Ishikawa (cell line): ENCODE results near the gene THADA.

Source experiments
- CEBPB ChIP-seq: IDR thresholded peaks from 2 replicates; pipeline ENCODE4 v1.6.1; 2012
- CREB1 ChIP-seq: IDR thresholded peaks from 2 replicates; pipeline ENCODE4 v1.6.1; 2012; ENCODE audit warnings: low read depth
- EGR1 ChIP-seq: IDR thresholded peaks from 2 replicates; pipeline ENCODE4 v1.6.1; 2012
- EP300 ChIP-seq: IDR thresholded peaks from 2 replicates; pipeline ENCODE4 v1.6.1; 2012; ENCODE audit warnings: borderline replicate concordance
- FOXM1 ChIP-seq: IDR thresholded peaks from 2 replicates; pipeline ENCODE4 v1.6.1; 2012; ENCODE audit warnings: low read depth, borderline replicate concordance
- NFIC ChIP-seq: IDR thresholded peaks from 2 replicates; pipeline ENCODE4 v1.6.1; 2012
- RAD21 ChIP-seq: IDR thresholded peaks from 2 replicates; pipeline ENCODE4 v1.6.1; 2012; ENCODE audit warnings: low read depth
- TAF1 ChIP-seq: IDR thresholded peaks from 2 replicates; pipeline ENCODE4 v1.6.1; 2012; ENCODE audit warnings: low read depth, mild to moderate bottlenecking
- TCF12 ChIP-seq: IDR thresholded peaks from 2 replicates; pipeline ENCODE4 v1.6.1; 2012; ENCODE audit warnings: low read depth
- TEAD4 ChIP-seq: IDR thresholded peaks from 2 replicates; pipeline ENCODE4 v1.6.1; 2012
- YY1 ChIP-seq: IDR thresholded peaks from 2 replicates; pipeline ENCODE4 v1.6.1; 2012; ENCODE audit warnings: low read depth
- ZBTB7A ChIP-seq: IDR thresholded peaks from 2 replicates; pipeline ENCODE4 v1.6.1; 2012; ENCODE audit warnings: low read depth
- TF ChIP-seq, protein P1 (sequence below): IDR thresholded peaks from 2 replicates; pipeline ENCODE4 v1.6.1; 2012; ENCODE audit warnings: low read depth, mild to moderate bottlenecking
- TF ChIP-seq, protein P2 (sequence below): IDR thresholded peaks from 2 replicates; pipeline ENCODE4 v1.6.1; 2012
- TF ChIP-seq, protein P3 (sequence below): IDR thresholded peaks from 2 replicates; pipeline ENCODE4 v1.6.1; 2012

THADA gene

DNA sequence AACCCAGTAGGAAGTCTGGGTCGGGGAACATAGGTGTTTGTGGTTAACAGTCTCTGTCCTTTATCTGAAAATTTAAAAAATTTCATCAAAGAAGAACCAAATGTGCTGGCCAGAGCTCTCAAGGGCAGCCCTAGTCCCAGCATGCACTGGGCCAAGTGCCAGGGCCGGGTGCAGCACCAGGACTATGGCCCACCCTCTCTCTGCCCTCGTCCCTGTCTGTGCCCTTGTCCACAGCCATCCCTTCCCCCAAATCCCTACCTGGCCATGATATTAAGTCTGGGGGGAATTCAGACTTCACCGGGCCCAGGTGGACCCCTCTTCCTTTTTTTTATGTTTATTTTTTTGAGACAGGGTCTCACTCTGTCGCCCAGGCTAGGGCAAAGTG, 355.1 kb downstream of the THADA start:
- no peak for TF ChIP-seq CEBPB
- TF ChIP-seq, protein P1, sequence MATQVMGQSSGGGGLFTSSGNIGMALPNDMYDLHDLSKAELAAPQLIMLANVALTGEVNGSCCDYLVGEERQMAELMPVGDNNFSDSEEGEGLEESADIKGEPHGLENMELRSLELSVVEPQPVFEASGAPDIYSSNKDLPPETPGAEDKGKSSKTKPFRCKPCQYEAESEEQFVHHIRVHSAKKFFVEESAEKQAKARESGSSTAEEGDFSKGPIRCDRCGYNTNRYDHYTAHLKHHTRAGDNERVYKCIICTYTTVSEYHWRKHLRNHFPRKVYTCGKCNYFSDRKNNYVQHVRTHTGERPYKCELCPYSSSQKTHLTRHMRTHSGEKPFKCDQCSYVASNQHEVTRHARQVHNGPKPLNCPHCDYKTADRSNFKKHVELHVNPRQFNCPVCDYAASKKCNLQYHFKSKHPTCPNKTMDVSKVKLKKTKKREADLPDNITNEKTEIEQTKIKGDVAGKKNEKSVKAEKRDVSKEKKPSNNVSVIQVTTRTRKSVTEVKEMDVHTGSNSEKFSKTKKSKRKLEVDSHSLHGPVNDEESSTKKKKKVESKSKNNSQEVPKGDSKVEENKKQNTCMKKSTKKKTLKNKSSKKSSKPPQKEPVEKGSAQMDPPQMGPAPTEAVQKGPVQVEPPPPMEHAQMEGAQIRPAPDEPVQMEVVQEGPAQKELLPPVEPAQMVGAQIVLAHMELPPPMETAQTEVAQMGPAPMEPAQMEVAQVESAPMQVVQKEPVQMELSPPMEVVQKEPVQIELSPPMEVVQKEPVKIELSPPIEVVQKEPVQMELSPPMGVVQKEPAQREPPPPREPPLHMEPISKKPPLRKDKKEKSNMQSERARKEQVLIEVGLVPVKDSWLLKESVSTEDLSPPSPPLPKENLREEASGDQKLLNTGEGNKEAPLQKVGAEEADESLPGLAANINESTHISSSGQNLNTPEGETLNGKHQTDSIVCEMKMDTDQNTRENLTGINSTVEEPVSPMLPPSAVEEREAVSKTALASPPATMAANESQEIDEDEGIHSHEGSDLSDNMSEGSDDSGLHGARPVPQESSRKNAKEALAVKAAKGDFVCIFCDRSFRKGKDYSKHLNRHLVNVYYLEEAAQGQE: no peak
- no peak for TF ChIP-seq FOXM1
- TF ChIP-seq NFIC: no peak
- TF ChIP-seq YY1: no peak
- no peak for TF ChIP-seq CREB1
- no peak for TF ChIP-seq RAD21
- TF ChIP-seq TCF12: no peak
- TF ChIP-seq ZBTB7A: no peak

DNA sequence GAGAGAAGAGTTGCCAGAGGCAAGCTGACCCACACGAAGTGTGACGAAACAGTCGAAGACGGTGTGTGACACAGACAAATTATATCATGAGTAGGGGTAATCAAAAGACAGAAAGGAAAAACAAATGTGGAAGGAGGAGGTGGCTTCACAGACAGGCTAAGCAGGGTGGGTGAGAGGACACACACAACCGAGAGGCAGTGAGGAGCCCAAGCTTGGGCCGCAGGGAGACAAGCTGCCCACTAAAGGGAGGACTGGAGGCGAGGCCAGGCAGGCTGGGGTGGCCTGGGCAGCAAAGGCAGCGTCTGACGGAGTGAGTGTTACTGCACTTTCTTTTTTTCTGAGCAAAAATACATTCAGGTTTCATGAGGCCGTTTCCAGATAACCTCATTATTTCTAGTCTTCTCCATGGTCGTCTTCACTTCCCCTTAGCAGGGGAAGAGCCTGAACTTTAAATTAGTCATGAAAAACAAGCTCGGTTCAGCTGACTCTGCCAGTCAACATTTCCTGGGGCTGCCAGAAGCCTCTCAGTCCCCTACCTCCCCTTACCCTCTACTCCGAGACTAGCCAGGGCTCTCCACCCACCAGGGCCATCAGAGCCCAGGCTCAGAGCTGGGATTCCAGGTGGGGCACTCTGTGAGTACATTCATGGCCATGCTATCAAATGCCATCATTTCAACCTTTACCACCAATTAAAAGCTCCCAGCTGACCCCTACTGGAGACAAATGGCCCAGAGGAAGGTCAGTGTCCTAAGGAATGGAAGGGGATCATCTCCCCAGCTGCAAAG, 355.7 kb downstream of the THADA start:
- TF ChIP-seq RAD21 (peak; percentile 26; the same call in 1 of the 2 replicates), TAF1 (no peak), TCF12 (no peak)
- TF ChIP-seq, protein P2, sequence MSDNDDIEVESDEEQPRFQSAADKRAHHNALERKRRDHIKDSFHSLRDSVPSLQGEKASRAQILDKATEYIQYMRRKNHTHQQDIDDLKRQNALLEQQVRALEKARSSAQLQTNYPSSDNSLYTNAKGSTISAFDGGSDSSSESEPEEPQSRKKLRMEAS: no peak

DNA sequence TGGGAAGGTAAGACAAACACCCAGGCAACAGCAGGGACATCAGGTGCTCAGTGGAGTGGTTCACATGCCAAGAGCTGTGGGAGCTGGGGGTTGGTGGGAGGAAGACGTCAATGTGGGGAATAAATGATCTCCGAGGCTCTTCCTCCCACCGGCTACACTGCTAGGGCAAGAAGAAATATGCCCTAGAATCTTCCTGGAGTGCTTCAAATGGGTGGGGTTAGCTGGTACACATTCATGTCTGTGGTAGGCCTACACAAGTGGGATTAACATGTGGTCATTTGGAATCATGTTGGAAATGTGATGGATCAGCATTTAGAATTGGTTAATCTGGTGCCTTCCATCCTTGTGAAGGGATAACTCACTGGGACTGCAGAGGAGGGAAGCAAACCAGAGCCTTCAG, 357.0 kb downstream of the THADA start:
- TF ChIP-seq, protein P2: no peak
- TF ChIP-seq CREB1 (no peak), EGR1 (no peak), EP300 (no peak), TEAD4 (no peak), FOXM1 (no peak), YY1 (no peak), CEBPB (no peak), NFIC (no peak), TAF1 (no peak)

DNA sequence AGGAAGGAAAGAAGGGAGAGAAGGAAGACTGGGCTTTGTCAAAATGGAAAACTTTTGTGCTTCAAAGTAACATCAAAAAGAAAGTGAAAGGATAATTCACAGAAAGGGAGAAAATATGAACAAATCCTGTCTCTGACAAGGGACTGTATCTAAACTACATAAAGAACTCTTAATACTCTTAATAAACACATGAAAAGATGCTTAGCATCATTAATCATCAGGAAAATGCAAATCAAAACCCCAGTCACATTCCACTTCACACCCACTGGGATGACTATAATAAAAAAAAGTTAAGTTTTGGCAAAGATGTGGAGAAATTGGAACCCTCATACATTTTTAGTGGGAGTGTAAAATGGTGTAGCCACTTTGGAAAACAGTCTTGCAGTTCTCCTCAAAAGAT, 357.7 kb downstream of the THADA start:
- no peak for TF ChIP-seq TCF12
- no peak for TF ChIP-seq TEAD4
- TF ChIP-seq YY1: no peak
- TF ChIP-seq TAF1: no peak
- no peak for TF ChIP-seq CEBPB
- no peak for TF ChIP-seq FOXM1
- no peak for TF ChIP-seq ZBTB7A
- no peak for TF ChIP-seq NFIC
- TF ChIP-seq, protein P3, sequence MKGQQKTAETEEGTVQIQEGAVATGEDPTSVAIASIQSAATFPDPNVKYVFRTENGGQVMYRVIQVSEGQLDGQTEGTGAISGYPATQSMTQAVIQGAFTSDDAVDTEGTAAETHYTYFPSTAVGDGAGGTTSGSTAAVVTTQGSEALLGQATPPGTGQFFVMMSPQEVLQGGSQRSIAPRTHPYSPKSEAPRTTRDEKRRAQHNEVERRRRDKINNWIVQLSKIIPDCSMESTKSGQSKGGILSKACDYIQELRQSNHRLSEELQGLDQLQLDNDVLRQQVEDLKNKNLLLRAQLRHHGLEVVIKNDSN: no peak
- no peak for TF ChIP-seq EGR1
- no peak for TF ChIP-seq EP300
- TF ChIP-seq, protein P1: no peak

DNA sequence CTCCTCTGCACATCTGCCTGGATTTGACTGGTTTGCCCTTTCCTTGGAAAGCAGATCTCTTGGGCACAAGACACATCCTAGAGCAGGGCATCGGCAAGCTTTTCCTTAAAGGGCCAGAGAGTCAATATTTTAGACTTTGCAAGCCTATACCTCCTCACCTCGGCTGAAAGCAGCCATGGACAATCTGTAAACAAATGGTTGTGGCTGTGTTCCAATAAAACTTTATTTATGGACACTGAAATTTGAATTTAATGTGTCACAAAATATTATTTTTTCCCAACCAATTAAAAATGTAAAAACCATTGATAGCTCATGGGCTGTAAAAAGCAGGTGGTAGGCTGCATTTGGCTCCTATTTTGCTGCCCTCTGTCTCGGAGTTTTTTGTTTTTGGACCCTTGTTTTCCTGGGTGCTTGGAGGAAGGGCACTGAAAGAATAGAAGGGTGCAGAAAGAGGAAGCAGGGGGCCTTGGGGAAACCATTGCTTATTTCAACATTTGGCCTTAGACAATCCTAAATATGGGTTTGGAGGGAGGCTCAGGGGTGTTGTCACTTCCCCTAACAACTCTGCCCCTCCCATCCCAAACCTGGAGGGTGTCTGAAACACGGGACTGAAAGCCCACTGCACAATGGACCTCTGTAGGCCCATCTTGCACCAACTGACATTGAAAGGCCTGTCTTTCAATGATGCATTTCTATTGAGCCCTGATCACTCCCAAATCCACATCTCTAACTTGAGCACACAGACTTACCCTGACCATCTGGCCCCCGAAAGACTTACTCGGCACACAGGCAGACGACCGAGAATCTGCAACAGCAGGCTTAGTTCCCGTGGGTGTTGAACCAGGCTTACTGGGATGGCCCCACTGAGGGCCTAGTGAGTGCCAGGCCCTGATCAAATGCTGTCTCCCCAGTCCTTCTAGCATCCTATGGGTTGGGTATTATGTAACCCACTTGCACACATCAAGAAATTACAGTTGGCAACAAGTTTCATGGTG, 362.3 kb downstream of the THADA start:
- no peak for TF ChIP-seq TEAD4
- TF ChIP-seq, protein P3: no peak
- no peak for TF ChIP-seq FOXM1
- no peak for TF ChIP-seq TAF1
